NCI-H446 treated with DMSO at 0.1 percent for 48 hours (cell line): ENCODE data around the gene PACRG.

ENCODE experiments used
- DNase-seq: peaks from one replicate; lab custom pipeline; 2025; lab: John Stamatoyannopoulos, UW

Gene PACRG

GRCh38 chr6:163354085-163354484, 626.3 kb downstream of the PACRG start:
- no peak for DNase-seq

DNA sequence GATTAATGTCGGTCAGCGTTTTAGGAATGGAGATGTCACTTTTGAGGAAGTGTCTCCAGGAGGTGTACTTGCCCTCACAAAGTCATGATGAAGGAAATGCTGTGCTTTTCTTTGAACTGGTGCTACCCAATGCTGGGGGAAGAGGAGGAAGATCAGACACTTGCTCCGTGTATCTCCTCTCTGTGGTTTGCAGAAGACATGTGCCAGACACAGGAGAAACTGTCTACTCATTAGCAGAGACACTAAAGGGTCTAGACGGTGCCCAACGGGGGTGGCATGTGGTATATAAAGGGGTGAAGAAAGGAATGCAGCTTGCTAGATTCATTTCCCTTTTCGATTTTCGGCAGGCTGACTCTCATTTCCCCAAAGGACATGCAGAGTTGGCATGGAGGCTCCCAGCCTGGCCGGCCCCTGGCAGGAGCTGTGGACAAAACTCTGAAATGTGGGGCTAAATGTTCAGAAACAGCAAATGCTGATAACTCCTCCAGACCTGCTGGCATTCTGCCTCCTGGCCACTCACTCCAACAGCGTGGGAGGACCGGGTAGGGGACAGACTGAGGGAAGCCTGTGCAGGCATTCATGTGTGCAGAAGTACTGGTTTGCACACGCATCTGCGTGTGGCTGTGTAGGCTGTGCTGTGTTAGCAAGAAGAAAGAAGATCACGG, 627.1 kb downstream of the PACRG start:
- no peak for DNase-seq

DNA sequence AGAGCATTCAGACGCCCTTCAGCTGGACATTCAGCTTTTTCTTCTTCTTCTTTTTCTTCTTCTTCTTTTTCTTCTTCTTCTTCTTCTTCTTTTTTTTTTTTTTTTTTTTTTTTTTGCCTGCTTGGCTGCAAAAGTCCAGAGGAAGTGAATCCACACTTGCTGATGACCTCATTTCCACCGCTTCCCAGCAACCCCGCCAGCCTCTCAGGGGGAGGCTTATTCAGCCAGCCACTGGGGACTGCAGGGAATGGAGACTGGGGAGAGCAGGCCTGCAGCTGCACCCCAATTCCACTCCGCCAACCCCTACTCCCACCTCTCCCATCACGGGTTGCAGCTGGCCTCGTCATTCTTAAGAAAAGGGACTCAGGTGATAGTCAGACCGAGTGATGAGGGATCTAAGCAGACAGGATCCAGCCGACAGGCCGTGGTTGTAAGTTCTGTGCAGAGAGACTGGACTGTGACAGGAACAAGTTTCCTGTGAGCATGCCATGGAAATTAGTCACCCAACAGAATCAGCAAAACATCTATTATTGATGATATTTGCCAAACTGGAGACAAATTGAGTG, 627.7 kb downstream of the PACRG start:
- no peak for DNase-seq

- DNase-seq = no peak
These were observed 628.5 kb downstream of the PACRG start for GRCh38 chr6:163356324-163356723.

DNA sequence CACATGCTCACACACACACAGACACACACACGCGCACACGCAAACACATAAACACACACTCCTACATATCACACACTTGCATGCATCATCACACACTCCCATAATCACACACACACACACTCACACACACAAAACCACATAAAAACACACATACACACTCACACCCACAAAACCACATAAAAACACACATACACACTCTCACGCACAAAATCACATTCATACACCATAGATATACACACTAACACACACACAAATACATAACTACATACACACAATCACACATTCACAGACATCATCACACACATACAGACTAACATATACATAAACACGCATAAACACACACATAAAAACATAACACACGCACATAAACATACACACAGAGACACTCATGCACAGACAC, 629.0 kb downstream of the PACRG start:
- DNase-seq = no peak

DNA sequence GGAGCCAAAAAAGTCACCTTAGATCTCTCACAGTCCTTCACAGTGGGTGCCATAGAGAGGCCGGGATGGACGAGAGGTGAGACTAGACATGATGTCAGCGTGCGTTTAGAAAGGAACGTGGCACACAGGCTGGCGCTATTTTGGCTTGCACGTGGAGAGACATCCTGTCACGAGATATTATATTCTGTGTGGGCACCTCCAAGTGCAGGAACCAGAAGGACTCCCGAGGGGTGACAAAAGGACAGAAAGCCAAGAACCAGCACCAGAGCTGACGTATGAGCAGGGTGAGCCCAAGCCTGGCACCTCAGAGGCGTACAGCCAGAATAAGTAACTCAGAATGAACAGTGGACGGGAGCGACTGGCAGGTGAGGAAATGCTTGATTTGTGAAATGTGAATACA, 636.9 kb downstream of the PACRG start:
- no peak for DNase-seq
